NCI-H1436 treated with DMSO at 0.1 percent for 48 hours (cell line): ENCODE data around the gene MMP10.
"Not testable (repeated sequence)": the region's sequence is repeated elsewhere in the genome, so short reads cannot be mapped to it uniquely, and the experiment has no call there.

Source experiments
- DNase-seq: peaks from one replicate; lab custom pipeline; 2025; lab: John Stamatoyannopoulos, UW

MMP10 gene

DNA sequence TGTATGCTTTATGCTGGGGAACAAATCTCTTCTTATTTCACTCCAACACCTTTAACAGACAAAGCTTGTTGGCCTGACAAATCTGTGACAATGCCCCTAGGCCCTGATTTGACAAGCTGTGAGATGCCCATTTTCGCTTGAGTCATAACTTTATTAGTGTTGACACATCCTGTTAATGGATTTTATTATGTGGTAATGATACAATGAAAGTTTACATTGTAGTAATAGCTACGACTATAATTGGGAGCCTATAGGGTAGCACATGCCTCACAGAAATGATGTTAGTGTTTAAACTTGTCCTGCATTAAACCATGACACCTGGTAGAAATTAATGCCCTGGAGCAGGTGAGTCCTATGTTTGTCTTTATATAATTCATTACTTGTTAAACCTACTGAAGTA lies 3.3 kb upstream of the MMP10 start:
- peak; percentile 24 for DNase-seq

DNA sequence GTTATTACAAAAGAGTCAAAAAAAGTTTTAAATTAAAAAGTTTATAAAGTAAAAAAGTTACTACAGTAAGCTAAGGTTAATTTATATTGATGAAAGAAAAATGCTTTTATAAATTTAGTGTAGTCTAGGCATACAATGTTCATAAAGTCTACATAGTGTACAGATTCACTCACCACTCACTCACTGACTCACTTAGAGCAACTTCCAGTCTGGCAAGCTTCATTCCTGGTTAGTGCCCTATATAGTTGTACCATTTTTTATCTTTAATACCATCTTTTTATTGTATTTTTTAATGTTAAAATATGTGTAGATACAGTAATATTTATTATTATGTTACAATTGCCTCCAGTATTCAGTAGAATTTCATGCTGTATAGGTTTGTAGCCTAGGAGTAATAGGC lies 2.6 kb upstream of the MMP10 start:
- no peak for DNase-seq

DNA sequence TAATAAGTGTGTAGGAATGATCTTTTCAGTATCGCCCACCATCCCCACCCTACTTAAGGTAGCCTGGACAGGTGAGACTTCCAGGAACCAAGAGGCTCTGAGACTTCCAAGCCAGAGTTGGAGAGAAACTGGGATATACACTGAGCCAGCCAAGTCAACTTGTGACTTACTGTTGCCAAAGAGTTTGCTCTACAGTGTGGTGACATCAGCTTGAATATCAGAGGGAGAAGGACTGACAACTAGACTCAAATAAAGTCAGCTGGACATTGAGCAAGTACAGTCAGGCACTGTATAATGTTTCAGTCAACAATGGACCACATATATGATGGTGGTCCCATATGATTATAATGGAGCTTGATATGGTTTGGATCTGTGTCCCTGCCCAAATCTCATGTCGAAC lies 1.2 kb upstream of the MMP10 start:
- DNase-seq, result no peak

DNA sequence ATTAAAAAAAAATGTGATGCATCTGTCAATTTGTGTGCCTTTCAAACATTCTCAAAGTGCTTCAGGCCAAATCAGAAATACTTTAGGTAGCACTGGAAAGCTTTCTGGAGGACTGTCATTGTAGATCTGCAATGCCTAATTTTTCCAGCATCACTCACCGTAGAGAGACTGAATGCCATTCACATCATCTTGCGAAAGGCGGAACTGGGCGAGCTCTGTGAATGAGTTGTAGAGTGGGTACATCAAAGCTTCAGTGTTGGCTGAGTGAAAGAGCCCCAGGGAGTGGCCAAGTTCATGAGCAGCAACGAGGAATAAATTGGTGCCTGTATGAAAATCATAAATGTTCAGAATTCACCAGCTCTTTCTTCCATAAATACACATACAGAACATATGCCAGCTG lies 4.0 kb downstream of the MMP10 start:
- DNase-seq, result no peak

DNA sequence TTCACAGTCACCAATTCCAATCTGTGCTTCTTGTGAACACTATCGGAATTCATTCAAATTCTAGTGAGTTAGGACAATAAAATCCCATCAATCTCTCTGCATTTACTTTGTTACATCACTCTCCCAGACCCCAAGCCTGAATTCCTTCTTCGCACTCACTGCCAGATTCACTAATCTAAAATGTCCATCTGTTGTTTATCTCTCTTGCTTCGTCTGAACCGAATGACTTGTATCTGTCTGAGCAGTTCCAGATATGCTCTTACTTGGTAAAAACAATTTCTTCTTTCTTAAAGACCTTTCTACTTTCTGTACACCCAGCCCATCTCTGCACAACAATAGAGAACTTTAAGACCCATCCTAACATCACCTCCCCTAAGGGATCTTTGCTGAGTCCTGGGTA lies 7.0 kb downstream of the MMP10 start:
- no peak for DNase-seq

DNA sequence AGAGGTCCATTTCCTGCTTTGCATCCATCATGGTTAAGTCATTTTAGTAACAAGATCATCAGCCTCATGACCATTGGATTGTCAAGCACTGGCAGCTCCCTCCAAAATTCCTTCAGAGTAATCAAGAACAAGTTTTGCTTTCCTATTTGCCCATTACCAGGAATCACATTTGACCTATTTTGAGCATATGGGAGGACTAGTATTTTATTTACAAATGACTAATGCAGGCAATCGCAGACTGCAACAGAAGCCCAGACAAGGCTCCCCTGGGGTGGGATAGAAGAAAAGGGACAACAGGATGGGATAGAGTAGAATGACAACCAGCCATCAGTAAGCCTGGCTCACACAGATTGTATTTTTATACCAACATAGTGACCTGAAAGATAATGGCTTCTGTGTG lies 9.1 kb downstream of the MMP10 start:
- DNase-seq, result no peak

DNA sequence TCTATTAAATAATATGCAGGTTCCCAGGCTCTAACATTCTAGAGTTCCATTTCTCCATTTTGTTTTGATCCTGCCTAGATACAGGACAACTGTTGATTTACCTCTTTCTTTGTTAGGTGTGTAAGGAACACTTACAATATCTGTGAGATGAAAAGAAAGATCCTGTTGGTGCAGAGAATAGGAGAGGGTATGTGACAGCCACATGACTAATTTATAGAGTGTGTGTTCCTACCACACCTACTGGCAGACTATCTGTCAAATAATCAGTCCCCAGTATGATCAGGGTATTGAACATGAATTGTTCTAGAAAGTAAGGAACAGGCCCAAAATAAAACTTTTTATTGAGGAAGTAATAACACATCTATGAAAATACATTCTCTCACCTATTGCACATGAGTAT lies 10.2 kb downstream of the MMP10 start:
- DNase-seq, result no peak

DNA sequence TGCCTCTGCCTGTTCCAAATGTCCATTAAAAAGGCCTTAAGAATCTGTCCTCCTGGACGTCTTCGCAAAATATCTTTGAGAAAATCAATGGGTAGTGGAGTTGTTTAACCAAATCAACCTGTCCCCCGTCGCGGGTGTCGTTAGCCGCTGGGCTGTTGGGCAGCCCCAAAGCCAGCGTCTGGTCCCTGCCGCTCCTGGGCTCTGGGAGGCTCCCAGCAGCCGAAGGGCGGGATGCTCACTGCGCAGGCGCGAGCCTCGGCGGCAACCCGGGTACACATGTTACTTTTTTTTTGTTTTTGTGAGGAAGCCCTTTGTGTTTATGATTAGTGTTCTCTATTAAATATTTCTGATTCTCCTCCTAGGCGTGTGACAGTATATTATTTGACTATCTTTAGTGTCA lies 12.6 kb downstream of the MMP10 start:
- no peak for DNase-seq

DNA sequence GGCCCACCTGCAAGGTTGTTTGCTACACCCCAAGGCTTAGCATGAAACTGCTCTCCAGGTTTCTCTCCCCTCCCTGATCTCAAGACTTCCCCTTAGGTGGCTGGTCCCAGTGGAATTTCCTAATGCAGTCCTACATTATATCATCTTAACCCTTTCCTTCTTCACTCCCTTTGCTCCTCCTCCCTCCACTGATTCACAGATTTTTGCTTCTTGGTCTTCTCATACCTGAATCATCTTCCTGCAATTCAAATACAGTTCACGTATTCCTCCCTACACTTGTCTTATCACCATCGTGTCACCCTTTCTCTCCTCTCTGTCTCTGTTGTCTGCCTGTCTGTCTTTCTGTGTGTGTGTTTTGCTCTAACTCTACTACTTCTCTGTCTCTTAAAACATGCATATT lies 17.0 kb downstream of the MMP10 start:
- no peak for DNase-seq

DNA sequence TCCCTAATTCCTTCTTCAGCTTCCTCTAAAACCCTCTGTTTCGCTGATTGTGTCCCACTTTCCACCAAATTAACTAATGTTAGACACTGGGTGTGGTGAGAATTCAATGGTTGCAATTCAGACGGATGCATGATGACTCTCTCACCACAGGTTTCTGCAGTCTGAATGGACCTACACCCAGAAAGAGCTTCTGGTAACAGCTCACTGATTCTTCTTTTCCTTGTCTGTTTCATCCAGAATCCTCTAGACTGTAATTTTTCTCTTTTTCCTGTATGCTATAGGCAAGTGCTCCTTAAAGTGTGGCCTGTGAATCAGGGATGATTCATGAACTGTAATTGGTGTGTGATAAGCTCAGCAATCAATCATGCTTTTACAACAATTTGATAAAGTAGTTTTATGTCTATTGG lies 18.1 kb downstream of the MMP10 start:
- DNase-seq, result no peak

DNA sequence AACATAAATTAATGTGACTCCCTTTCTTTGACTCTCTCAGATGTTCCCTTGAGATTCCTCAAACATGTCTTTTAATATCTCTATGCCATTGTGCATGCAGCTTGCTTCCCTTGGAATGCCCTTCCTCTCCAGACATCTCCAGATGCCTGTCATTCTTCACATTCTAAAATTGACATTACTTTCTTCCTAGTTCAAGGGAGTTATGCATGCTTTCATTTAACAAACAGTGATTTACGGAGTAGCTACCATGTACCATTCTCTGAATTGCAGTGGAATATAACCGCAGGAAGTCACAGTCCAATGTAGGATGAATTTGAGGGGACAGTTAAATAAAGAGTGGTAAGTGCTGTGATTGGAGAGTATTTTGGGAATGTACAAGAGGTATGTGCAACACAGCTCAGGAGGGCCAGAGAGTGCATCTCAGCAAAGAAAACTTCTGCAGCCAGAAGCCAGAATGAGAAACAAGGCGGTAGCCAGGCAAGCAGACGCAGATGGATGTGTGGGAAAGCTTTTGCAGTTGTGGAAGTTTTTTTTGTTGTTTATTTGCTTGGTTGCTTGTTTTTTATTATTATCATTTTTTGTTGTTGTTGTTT lies 18.7 kb downstream of the MMP10 start:
- DNase-seq, result no peak

DNA sequence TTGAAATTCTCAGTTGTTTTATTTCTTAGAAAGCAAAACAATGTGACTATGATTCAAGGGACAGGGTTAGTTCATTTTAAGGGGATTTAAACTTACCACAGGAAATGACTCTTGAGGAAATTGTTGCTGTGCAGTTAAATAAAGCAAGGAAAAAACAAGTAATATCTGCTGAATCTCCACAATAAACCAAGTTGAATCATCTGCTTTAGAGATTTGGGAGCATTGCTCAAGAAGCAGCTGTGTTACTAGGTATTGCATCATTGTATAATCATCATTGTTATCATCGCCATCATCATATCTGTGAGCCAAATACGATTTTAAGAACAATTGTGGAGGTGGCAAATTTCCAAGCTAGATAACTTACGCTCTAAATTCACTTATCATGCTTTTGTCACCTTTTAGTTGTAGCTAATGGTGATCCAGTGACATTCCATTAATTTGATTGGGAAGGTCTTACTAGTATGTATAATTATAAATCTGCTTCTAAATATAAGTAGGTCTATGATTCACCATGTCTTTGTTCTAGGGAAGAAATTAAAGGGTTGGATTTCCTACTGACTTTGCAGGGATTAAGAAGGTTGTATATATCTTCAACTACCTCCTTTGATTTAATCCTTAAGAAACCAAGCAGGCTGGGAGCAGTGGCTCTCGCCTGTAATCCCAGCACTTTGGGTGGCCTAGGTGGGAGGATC lies 19.9 kb downstream of the MMP10 start:
- DNase-seq, result no peak

DNA sequence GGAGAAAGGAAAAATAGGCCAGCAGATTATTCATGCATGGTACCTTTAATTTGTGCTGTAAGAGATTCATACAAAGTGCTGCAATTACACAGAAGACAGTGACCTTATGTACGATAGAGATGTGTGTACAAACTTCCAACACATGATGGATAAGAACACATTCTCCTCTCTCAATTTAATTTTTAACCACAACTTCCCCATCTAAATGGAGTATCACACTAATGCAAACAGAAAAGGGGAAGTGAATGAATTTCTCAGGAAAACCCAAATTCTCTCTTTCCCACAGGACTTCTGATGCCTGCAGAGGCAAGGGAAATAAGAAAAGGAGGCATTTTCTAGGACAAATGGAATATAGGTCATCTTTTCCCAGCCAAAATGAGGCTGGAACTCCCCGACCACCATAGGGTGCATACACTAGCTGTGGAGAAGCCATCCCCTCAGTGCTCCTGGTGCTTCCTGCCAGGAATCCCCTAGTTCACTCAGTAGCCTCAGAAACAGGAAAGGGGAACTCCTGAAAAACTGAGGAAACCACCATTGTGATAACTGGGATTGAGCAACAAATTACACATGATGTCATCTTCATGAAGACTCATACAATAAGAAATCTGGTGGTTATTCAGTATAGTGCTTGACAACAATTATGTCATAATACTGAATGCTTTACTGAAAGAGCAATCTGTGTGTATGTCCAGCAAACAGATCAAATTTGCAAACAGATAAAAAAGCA lies 22.4 kb downstream of the MMP10 start:
- DNase-seq, result no peak

DNA sequence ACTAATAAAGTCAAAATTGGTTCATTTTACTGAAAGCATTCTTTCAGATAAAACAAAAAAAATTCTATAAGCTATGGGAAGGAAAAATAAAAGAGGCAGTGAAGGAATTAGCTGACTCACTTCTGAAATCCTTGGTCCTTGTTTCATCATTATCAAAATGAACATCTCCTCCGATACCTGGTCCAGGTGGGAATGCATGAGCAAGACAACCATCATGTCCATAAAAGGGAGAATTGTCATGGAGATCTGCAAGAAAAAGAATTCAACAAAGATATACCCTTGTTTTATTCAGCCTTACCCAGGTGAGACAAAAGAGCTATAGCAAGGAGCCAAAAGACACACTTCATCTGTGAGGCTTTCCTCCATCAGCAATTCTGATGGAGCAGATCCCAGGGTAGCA lies 27.2 kb downstream of the MMP10 start:
- no peak for DNase-seq

DNA sequence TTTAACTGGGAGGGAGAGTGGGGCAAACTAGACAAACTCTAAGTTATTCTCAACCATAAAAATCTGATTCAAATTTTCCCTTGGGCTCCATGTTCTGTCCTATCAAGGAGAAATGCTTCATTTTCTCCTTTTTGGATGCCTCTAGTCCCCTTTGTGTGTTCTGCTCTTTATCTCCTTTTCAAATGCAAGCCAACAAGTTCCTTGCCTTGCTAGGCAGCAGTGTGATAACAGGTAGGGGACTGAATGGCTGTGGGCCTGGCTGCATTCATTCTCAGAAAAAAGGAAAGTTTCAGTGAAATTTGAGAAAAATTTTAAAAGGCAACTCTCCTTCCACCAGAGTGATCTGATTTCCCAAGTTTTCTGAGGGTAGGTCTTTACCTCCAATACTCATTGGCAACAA lies 28.8 kb downstream of the MMP10 start:
- no peak for DNase-seq

DNA sequence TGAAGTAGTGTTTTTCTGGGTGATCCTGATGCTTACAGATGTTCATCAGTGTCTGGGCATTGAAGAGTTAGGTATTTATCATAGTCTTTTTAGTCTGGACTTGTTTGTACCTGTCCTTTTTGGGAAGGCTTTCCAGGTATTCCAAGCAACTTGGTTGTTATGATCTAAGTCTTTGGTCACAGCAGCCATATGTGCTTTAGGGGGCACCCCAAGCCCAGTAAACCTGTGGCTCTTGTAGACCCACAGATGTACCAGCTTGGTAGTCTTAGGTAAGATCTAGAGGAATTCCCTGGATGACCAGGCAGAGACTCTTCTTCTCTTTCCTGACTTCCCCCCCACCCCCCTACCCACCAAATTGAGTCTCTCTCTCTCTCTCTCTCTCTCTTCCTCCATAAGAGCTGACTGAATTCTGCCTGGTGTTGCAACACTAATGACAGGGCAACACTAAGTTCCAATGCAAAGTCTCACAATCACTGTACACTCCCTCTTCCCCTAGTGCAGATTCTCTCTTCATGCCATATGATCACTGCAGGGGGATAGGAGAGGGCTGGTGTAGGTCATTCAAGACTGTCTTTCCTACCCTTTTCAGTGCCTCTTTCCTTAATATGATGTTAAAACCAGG lies 31.2 kb downstream of the MMP10 start:
- DNase-seq, result no peak

DNA sequence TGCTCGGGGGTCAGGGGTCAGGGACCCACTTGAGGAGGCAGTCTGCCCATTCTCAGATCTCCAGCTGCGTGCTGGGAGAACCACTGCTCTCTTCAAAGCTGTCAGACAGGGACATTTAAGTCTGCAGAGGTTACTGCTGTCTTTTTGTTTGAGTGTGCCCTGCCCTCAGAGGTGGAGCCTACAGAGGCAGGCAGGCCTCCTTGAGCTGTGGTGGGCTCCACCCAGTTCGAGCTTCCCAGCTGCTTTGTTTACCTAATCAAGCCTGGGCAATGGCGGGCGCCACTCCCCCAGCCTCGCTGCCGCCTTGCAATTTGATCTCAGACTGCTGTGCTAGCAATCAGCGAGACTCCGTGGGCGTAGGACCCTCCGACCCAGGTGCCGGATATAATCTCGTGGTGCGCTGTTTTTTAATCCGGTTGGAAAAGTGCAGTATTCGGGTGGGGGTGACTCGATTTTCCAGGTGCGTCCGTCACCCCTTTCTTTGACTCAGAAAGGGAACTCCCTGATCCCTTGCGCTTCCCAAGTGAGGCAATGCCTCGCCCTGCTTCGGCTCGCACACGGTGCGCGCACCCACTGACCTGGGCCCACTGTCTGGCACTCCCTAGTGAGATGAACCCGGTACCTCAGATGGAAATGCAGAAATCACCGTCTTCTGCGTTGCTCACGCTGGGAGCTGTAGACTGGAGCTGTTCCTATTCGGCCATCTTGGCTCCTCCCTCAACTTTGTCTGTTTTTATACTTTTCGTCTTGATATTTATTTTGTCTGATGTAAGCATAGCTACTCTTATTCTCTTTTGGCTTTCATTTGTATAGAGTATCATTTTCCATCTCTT lies 33.5 kb downstream of the MMP10 start:
- not testable (repeated sequence) for DNase-seq

DNA sequence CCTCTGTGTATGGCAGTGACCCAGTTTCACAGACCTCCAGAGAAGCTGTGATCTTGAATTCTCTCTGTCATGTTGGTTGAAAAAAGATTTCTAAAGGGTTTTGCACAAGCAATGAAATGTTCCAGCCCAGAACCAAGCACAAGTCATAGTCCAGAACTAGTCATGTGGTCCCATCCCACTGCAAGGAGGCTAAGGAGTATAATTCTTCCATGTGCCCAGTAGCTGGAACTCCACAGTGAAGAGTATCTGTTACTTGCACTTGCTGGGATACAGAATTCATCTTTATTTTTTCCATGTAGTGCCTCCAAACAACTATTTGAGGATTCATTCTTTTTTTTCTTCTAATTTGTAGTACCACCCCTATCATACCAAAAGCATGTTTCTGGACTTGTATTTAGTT lies 45.8 kb downstream of the MMP10 start:
- no peak for DNase-seq

DNA sequence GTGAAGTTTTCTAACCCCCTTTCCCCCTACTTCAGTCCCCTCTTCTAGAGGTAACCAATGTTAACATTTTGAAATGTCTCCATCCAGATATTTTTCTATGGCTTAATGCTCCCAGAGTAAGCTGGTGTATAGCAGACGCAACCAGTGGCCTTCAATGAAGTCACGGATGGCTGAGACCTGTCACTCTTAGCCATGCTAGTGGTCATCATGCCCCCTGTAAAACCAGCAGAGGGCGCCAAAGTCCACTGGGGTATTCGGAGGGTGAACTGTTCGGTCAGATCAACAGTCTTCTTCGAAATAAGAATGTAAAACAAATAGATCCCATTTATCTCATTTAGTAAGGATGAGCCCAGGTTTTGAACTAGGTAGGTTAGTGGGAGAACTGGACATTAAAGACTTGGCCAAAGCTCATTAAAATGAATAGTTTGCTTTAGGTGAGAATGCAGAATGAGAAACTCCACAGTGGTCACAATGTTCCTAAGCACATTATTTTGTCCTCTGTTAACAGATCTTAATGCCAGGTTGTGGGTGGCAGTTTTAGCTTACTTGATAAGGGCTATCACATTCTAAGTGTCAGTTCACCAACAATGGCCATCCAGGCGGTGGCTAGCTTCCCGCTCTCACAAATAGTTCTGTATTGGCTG lies 47.1 kb downstream of the MMP10 start:
- DNase-seq, result no peak

DNA sequence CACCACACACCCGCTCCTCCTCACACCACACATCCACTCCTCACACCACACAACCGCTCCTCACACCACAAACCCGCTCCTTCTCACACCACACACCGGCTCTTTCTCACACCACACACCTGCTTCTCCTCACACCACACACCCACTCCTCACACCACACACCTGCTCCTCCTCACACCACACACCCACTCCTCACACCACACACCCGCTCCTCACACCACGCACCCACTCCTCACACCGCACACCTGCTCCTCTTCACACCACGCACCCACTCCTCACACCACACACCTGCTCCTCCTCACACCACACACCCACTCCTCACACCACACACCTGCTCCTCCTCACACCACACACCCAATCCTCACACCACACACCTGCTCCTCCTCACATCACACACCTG lies 49.5 kb downstream of the MMP10 start:
- not testable (repeated sequence) for DNase-seq
